ENCODE data around the gene HBA1. TPM values are rescaled to one million over a fixed set of nuclear protein-coding genes. Genes with fewer than 3 reads are reported as not detected.

Gene HBA1
- total RNA-seq, result not detected in 2 replicates

GRCh38 chr16:176477-177382, at the start of gene HBA1:
Gene HBA1, plus strand, starts transcription at chr16:176680. Its CDS starts 37 bp downstream, at chr16:176717.

GRCh38 chr16:152141-153128, 24.0 kb upstream of the HBA1 start, which contains the start of gene HBZ:
Gene HBZ, plus strand, starts transcription at chr16:152644. Its CDS starts 266 bp downstream, at chr16:152910.

GRCh38 chr16:165539-166374, 10.7 kb upstream of the HBA1 start, which contains the start of gene HBM:
Gene HBM, plus strand, starts transcription at chr16:165978. Its CDS starts 20 bp downstream, at chr16:165998.

GRCh38 chr16:172374-172941, 4.0 kb upstream of the HBA1 start, which contains the start of gene HBA2:
Gene HBA2, plus strand, starts transcription at chr16:172876. Its CDS starts 37 bp downstream, at chr16:172913.

GRCh38 chr16:180101-180675, 3.7 kb downstream of the HBA1 start, which contains the start of gene HBQ1:
Gene HBQ1, plus strand, starts transcription at chr16:180459. Its CDS starts 28 bp downstream, at chr16:180487.

Other genes with a start within 250 kb of the HBA1 start
- gene POLR3K, start 123.1 kb upstream of the HBA1 start, total RNA-seq, result 13.7 and 14.9 TPM in 2 replicates
- 47.7 and 50.8 TPM in 2 replicates for gene SNRNP25, start 122.9 kb upstream of the HBA1 start, total RNA-seq
- 23.3 and 28.7 TPM in 2 replicates for gene RHBDF1, start 104.0 kb upstream of the HBA1 start, total RNA-seq
- 132 and 144 TPM in 2 replicates for gene MPG, start 98.5 kb upstream of the HBA1 start, total RNA-seq
- gene NPRL3, start 38.0 kb upstream of the HBA1 start, total RNA-seq, result 18.8 and 20.7 TPM in 2 replicates
- not detected in 2 replicates for gene HBZ, start 24.0 kb upstream of the HBA1 start, total RNA-seq
- not detected in 2 replicates for gene HBM, start 10.7 kb upstream of the HBA1 start, total RNA-seq
- gene HBA2, start 3.8 kb upstream of the HBA1 start, total RNA-seq, result not detected in 2 replicates
- gene HBQ1, start 3.8 kb downstream of the HBA1 start, total RNA-seq, result not detected in 2 replicates
- gene LUC7L, start 52.8 kb downstream of the HBA1 start, total RNA-seq, result 30.8 and 35.3 TPM in 2 replicates
- 53.7 and 82.6 TPM in 2 replicates for gene FAM234A, start 58.1 kb downstream of the HBA1 start, total RNA-seq
- gene RGS11, start 99.3 kb downstream of the HBA1 start, total RNA-seq, result 0.25 and 1.1 TPM in 2 replicates
- gene ARHGDIG, start 103.9 kb downstream of the HBA1 start, total RNA-seq, result 0.20 and 2.0 TPM in 2 replicates
- 0.07 TPM in 1 of 2 replicates, not detected in the other for gene PDIA2, start 106.5 kb downstream of the HBA1 start, total RNA-seq
- 19.2 and 23.7 TPM in 2 replicates for gene AXIN1, start 176.0 kb downstream of the HBA1 start, total RNA-seq
- gene MRPL28, start 193.9 kb downstream of the HBA1 start, total RNA-seq, result 146 and 154 TPM in 2 replicates
- 55.5 and 64.6 TPM in 2 replicates for gene PGAP6, start 205.3 kb downstream of the HBA1 start, total RNA-seq
- gene NME4, start 220.5 kb downstream of the HBA1 start, total RNA-seq, result 125 and 136 TPM in 2 replicates
- gene DECR2, start 225.2 kb downstream of the HBA1 start, total RNA-seq, result 27.5 and 30.7 TPM in 2 replicates
- gene RAB11FIP3, start 249.0 kb downstream of the HBA1 start, total RNA-seq, result 34.9 and 42.6 TPM in 2 replicates

Data from mammary microvascular endothelial cell (primary cell).